ENCODE measurements around the gene ELAC1. TPM values are rescaled to one million over a fixed set of nuclear protein-coding genes. Genes with fewer than 3 reads are reported as not detected.

ELAC1 gene
- polyA plus RNA-seq, 2 of the 4 experiments (the other 2 are of a cell fraction) = 4.2 to 6.6 TPM

DNA sequence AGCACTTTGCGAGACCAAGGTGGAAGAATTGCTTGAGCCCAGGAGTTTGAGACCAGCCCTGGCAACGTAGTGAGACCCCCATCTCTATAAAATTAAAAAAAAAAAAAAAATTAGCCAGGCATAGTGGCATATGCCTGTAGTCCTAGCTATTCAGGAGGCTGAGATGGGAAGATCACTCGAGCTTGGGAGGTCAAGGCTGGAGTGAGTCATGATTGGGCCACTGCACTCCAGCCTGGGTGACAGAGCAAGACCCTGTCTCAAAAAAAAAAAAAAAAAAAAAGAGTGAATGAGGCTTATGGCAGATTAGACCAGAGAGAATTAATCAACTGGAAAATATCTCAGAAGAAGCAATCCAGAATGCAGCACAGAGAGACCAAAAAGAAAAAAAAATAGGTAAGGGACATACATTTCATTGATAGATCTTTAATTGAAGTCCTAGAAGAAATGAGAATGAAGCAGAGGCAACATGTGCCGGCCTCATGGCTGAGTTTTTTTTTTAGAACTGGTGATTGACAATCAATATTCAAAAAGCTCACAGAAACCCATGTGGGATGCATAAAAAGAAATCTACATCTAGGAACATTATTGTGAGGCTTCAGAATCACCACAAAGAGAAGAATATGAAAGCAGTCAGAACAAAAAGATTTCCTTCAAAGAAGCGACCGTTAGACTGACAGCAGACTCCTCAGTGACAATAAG is 32.2 kb upstream of the ELAC1 start:
- Histone ChIP-seq H3K9me3 (no peaks in the 10 kb centered on the region), H3K27ac (no peak overlapping the region), H3K4me2 (no peak overlapping the region), H3K4me3 (no peak overlapping the region), H3K4me1 (no peaks in the 10 kb centered on the region)
- WGBS (ENCODE audit: missing lambda C conversion rate) = 89% methylated on average over 6 of the region's 6 CpGs
- no peak for DNase-seq (ENCODE audit: low read depth in 1 of 2, low spot score in 1 of 2)
- TF ChIP-seq KDM1A (IDR thresholded peaks at IDR 0.05; ENCODE audit: low read depth) (no peak), SREBF2 (IDR thresholded peaks at IDR 0.05) (no peak), FOXS1 (CRISPR knock-in tag; IDR thresholded peaks at IDR 0.05) (no peak), ZSCAN20 (CRISPR knock-in tag; IDR thresholded peaks at IDR 0.05) (no peak), MAFK (IDR thresholded peaks at IDR 0.05; ENCODE audit: partially characterized antibody) (no peak), CBX8 (IDR thresholded peaks at IDR 0.05) (no peak), ESRRA (IDR thresholded peaks at IDR 0.05; ENCODE audit: borderline replicate concordance, low read length) (no peak), ZNF302 (CRISPR knock-in tag; IDR thresholded peaks at IDR 0.05) (no peak), POLR2A (IDR thresholded peaks at IDR 0.05; ENCODE audit: low read length) (no peak), RCOR1 (IDR thresholded peaks at IDR 0.05; ENCODE audit: low read depth, low read length) (no peak)
- TF ChIP-seq, protein P1, sequence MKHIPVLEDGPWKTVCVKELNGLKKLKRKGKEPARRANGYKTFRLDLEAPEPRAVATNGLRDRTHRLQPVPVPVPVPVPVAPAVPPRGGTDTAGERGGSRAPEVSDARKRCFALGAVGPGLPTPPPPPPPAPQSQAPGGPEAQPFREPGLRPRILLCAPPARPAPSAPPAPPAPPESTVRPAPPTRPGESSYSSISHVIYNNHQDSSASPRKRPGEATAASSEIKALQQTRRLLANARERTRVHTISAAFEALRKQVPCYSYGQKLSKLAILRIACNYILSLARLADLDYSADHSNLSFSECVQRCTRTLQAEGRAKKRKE (CRISPR knock-in tag; IDR thresholded peaks at IDR 0.05; ENCODE audit: low read depth) = no peak
- TF ChIP-seq, protein P2, sequence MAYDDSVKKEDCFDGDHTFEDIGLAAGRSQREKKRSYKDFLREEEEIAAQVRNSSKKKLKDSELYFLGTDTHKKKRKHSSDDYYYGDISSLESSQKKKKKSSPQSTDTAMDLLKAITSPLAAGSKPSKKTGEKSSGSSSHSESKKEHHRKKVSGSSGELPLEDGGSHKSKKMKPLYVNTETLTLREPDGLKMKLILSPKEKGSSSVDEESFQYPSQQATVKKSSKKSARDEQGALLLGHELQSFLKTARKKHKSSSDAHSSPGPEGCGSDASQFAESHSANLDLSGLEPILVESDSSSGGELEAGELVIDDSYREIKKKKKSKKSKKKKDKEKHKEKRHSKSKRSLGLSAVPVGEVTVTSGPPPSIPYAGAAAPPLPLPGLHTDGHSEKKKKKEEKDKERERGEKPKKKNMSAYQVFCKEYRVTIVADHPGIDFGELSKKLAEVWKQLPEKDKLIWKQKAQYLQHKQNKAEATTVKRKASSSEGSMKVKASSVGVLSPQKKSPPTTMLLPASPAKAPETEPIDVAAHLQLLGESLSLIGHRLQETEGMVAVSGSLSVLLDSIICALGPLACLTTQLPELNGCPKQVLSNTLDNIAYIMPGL (CRISPR knock-in tag; IDR thresholded peaks at IDR 0.05; ENCODE audit: borderline replicate concordance) = no peak
- TF ChIP-seq, protein P3, sequence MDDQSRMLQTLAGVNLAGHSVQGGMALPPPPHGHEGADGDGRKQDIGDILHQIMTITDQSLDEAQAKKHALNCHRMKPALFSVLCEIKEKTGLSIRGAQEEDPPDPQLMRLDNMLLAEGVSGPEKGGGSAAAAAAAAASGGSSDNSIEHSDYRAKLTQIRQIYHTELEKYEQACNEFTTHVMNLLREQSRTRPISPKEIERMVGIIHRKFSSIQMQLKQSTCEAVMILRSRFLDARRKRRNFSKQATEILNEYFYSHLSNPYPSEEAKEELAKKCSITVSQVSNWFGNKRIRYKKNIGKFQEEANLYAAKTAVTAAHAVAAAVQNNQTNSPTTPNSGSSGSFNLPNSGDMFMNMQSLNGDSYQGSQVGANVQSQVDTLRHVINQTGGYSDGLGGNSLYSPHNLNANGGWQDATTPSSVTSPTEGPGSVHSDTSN (IDR thresholded peaks at IDR 0.05) = no peak
- no peak for FAIRE-seq
- POLR2A ChIA-PET = interaction anchor here (1.1 kb wide), 1 partner anchor 32 kb away, joined by 3 read pairs; the partner anchor contains the start of gene ELAC1
- CTCF ChIA-PET = interaction anchor here (0.6 to 0.7 kb wide), 3 partner anchors 430 to 711 kb away, joined by 3 to 4 read pairs (median 3); no protein-coding TSS in a partner anchor
- ATAC-seq = no peak

DNA sequence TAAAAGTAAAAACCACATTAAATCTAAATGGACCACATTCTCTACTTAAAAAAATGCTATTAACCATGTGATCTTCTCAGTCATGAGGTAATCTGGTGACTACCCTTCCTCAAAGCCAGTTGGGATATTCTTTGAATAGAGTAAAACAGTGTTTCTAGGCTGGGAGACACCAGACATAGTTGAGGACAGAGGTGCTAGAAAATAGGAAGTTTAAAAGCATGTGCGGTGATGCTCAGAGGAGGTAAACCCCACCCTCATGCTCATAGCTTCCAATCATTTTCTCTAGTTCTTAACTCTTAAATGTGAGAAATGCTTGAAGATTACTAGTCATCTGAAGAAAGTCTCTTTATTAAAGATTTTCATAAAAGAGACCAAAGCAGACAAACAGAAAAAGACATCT is 30.7 kb upstream of the ELAC1 start:
- ChIA-PET POLR2A (no interaction called here), CTCF (no interaction called here)
- DNase-seq (ENCODE audit: low read depth in 1 of 2, low spot score in 1 of 2) (no peak), ATAC-seq (no peak), FAIRE-seq (no peak)
- no peaks in the 10 kb centered on the region for H3K4me1 ChIP-seq
- H3K4me2 ChIP-seq = no peak overlapping the region
- 91% methylated on average over 1 of the region's 1 CpG for WGBS (ENCODE audit: missing lambda C conversion rate)
- H3K9me3 ChIP-seq = no peaks in the 10 kb centered on the region
- H3K4me3 ChIP-seq = no peak overlapping the region
- H3K27ac ChIP-seq = no peak overlapping the region
- TF ChIP-seq RARB (CRISPR knock-in tag; IDR thresholded peaks at IDR 0.05) (no peak), CBX2 (IDR thresholded peaks at IDR 0.05; ENCODE audit: borderline replicate concordance, low read depth) (no peak), SREBF2 (IDR thresholded peaks at IDR 0.05) (no peak), ZNF302 (CRISPR knock-in tag; IDR thresholded peaks at IDR 0.05) (no peak)

DNA sequence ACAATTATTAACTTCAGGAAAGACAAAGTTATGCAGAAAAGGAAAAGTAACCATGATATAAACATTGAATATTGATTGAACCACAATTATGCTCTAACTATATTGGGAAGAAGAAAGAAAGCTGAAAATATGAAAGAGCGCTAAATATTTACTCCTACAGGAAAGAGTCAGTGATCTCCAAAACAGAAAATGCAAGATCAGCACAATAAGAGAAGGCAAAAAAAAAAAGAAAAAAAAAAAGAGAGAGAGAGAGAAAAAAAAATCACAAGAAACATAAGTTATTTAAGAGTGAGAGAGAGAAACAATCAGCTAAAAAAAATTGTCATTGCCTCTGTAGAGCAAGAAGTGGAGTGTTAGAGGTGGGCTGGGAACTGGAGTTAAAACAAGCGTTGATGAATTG is 28.9 kb upstream of the ELAC1 start:
- H3K4me2 ChIP-seq = no peak overlapping the region
- TF ChIP-seq ZFP36 (IDR thresholded peaks at IDR 0.05; ENCODE audit: borderline replicate concordance, partially characterized antibody) (no peak), NR3C1 (IDR thresholded peaks at IDR 0.05) (no peak), KDM1A (IDR thresholded peaks at IDR 0.05; ENCODE audit: low read depth) (no peak), HDAC2 (IDR thresholded peaks at IDR 0.05) (no peak), MAFK (IDR thresholded peaks at IDR 0.05; ENCODE audit: partially characterized antibody) (peak; percentile 93)
- WGBS (ENCODE audit: missing lambda C conversion rate) = 96% methylated on average over 2 of the region's 2 CpGs
- CTCF ChIA-PET = interaction anchor here (0.6 to 1.2 kb wide), 4 partner anchors 9 to 112 kb away, joined by 3 to 5 read pairs (median 3); no protein-coding TSS in a partner anchor
- ATAC-seq = no peak
- H3K9me3 ChIP-seq = no peaks in the 10 kb centered on the region
- no peak overlapping the region for H3K4me3 ChIP-seq
- no peak for DNase-seq (ENCODE audit: low read depth in 1 of 2, low spot score in 1 of 2)
- FAIRE-seq = no peak
- POLR2A ChIA-PET = interaction anchor here (0.7 kb wide), 1 partner anchor 60 kb away, joined by 4 read pairs; no protein-coding TSS in a partner anchor
- no peak overlapping the region for H3K27ac ChIP-seq
- no peaks in the 10 kb centered on the region for H3K4me1 ChIP-seq

Data from A549 (cell line).